ENCODE data around the gene ZCCHC7. TPM values are rescaled to one million over a fixed set of nuclear protein-coding genes. Genes with fewer than 3 reads are reported as not detected.

ZCCHC7 gene
- total RNA-seq, 1 donor from 2014 or later: 26.9 TPM

GRCh38 chr9:37372839-37373238, 252.5 kb downstream of the ZCCHC7 start:
- Histone ChIP-seq H3K36me3 (ENCODE audit: control insufficient read depth, insufficient read depth, low read length) (no peaks in the 10 kb centered on the region), H3K27me3 (ENCODE audit: control insufficient read depth, insufficient read depth, low read length) (no peaks in the 10 kb centered on the region), H3K4me3 (ENCODE audit: low read depth, low read length) (no peak overlapping the region)
- TF ChIP-seq CTCF (IDR thresholded peaks at IDR 0.05; ENCODE audit: insufficient read depth, low read length, severe bottlenecking): no peak
- FAIRE-seq: no peak
- no peak for DNase-seq (ENCODE audit: low read depth)

- DNase-seq (ENCODE audit: low read depth): no peak
- no peak for TF ChIP-seq CTCF (IDR thresholded peaks at IDR 0.05; ENCODE audit: insufficient read depth, low read length, severe bottlenecking)
- Histone ChIP-seq H3K36me3 (ENCODE audit: control insufficient read depth, insufficient read depth, low read length) (no peaks in the 10 kb centered on the region), H3K4me3 (ENCODE audit: low read depth, low read length) (no peak overlapping the region), H3K27me3 (ENCODE audit: control insufficient read depth, insufficient read depth, low read length) (no peaks in the 10 kb centered on the region)
- FAIRE-seq: no peak
Observed at GRCh38 chr9:37373621-37374020, 253.2 kb downstream of the ZCCHC7 start.

- FAIRE-seq: no peak
- no peak for TF ChIP-seq CTCF (IDR thresholded peaks at IDR 0.05; ENCODE audit: insufficient read depth, low read length, severe bottlenecking)
- Histone ChIP-seq H3K36me3 (ENCODE audit: control insufficient read depth, insufficient read depth, low read length) (no peaks in the 10 kb centered on the region), H3K4me3 (ENCODE audit: low read depth, low read length) (no peak overlapping the region), H3K27me3 (ENCODE audit: control insufficient read depth, insufficient read depth, low read length) (no peaks in the 10 kb centered on the region)
- no peak for DNase-seq (ENCODE audit: low read depth)
Observed at GRCh38 chr9:37374892-37375291, 254.5 kb downstream of the ZCCHC7 start.

GRCh38 chr9:37377688-37378612, 257.6 kb downstream of the ZCCHC7 start:
- no peak for FAIRE-seq
- Histone ChIP-seq H3K36me3 (ENCODE audit: control insufficient read depth, insufficient read depth, low read length) (no peaks in the 10 kb centered on the region), H3K27me3 (ENCODE audit: control insufficient read depth, insufficient read depth, low read length) (no peaks in the 10 kb centered on the region), H3K4me3 (ENCODE audit: low read depth, low read length) (no peak overlapping the region)
- DNase-seq (ENCODE audit: low read depth): no peak
- no peak for TF ChIP-seq CTCF (IDR thresholded peaks at IDR 0.05; ENCODE audit: insufficient read depth, low read length, severe bottlenecking)

GRCh38 chr9:37378613-37379004, 258.2 kb downstream of the ZCCHC7 start:
- H3K4me3 ChIP-seq (ENCODE audit: low read depth, low read length): no peak overlapping the region
- no peak for FAIRE-seq
- TF ChIP-seq CTCF (IDR thresholded peaks at IDR 0.05; ENCODE audit: insufficient read depth, low read length, severe bottlenecking): no peak
- no peaks in the 10 kb centered on the region for H3K36me3 ChIP-seq (ENCODE audit: control insufficient read depth, insufficient read depth, low read length)
- DNase-seq (ENCODE audit: low read depth): no peak
- no peaks in the 10 kb centered on the region for H3K27me3 ChIP-seq (ENCODE audit: control insufficient read depth, insufficient read depth, low read length)
